ENCODE results near the gene DDX60. TPM values are rescaled to one million over a fixed set of nuclear protein-coding genes. Genes with fewer than 3 reads are reported as not detected.
A peak's percentile ranks its signal among the peaks of the same experiment; 100 is the strongest.
"Not testable (repeated sequence)": the region's sequence is repeated elsewhere in the genome, so short reads cannot be mapped to it uniquely, and the experiment has no call there.

Gene DDX60
- total RNA-seq, 2 donors from 2014 or later = 22.6 to 67.2 TPM

GRCh38 chr4:168334053-168334452, 15.5 kb upstream of the DDX60 start:
- intact Hi-C loops (cut with DNase I) = no loop called here
- Histone ChIP-seq H3K9me3 (no peaks in the 10 kb centered on the region), H3K27ac (no peak overlapping the region), H3K4me3 (no peak overlapping the region), H3K27me3 (no peaks in the 10 kb centered on the region), H3K4me1 (no peaks in the 10 kb centered on the region), H3K36me3 (no peaks in the 10 kb centered on the region), H3K9ac (ENCODE audit: low read depth in 2 of 2, low read length in 2 of 2) (no peak overlapping the region)
- DNase-seq = no peak
- no peak for TF ChIP-seq CTCF (IDR thresholded peaks at IDR 0.05)

GRCh38 chr4:168330575-168330974, 12.0 kb upstream of the DDX60 start:
- H3K9ac ChIP-seq (ENCODE audit: low read depth in 2 of 2, low read length in 2 of 2); H3K4me1 ChIP-seq; DNase-seq; H3K4me3 ChIP-seq; H3K27ac ChIP-seq; H3K9me3 ChIP-seq; H3K36me3 ChIP-seq; H3K27me3 ChIP-seq; intact Hi-C loops (cut with DNase I): not testable (repeated sequence)

GRCh38 chr4:168325591-168325990, 7.0 kb upstream of the DDX60 start:
- Histone ChIP-seq H3K4me3 (no peak overlapping the region), H3K4me1 (no peaks in the 10 kb centered on the region), H3K27me3 (no peaks in the 10 kb centered on the region), H3K9ac (ENCODE audit: low read depth in 2 of 2, low read length in 2 of 2) (no peak overlapping the region), H3K9me3 (no peaks in the 10 kb centered on the region), H3K36me3 (no peaks in the 10 kb centered on the region), H3K27ac (no peak overlapping the region)
- DNase-seq = no peak
- intact Hi-C loops (cut with DNase I) = loop anchor here (10.0 kb wide), 1 partner anchor 149 kb away; no protein-coding TSS in a partner anchor
- TF ChIP-seq CTCF (IDR thresholded peaks at IDR 0.05) = no peak

- H3K9ac ChIP-seq (ENCODE audit: low read depth in 2 of 2, low read length in 2 of 2) = no peak overlapping the region
- no peak for DNase-seq
- no peaks in the 10 kb centered on the region for H3K36me3 ChIP-seq
- no peak overlapping the region for H3K27ac ChIP-seq
- H3K4me1 ChIP-seq = no peaks in the 10 kb centered on the region
- intact Hi-C loops (cut with DNase I) = loop anchor here (10.0 kb wide), 1 partner anchor 154 kb away; no protein-coding TSS in a partner anchor
- no peaks in the 10 kb centered on the region for H3K9me3 ChIP-seq
- H3K27me3 ChIP-seq = no peaks in the 10 kb centered on the region
- H3K4me3 ChIP-seq = no peak overlapping the region
- TF ChIP-seq CTCF (IDR thresholded peaks at IDR 0.05) = no peak
These were observed 2.5 kb upstream of the DDX60 start for GRCh38 chr4:168321006-168321405.

- Histone ChIP-seq H3K9me3 (no peaks in the 10 kb centered on the region), H3K9ac (ENCODE audit: low read depth in 2 of 2, low read length in 2 of 2) (no peak overlapping the region), H3K27ac (no peak overlapping the region), H3K36me3 (no peaks in the 10 kb centered on the region), H3K4me3 (no peak overlapping the region), H3K27me3 (no peaks in the 10 kb centered on the region), H3K4me1 (no peaks in the 10 kb centered on the region)
- TF ChIP-seq CTCF (IDR thresholded peaks at IDR 0.05) = no peak
- intact Hi-C loops (cut with DNase I) = loop anchor here (10.0 kb wide), 1 partner anchor 155 kb away; no protein-coding TSS in a partner anchor
- DNase-seq = no peak
These were observed 1.0 kb upstream of the DDX60 start for GRCh38 chr4:168319486-168320019.

GRCh38 chr4:168317621-168318020, 931 bp downstream of the DDX60 start:
- H3K27ac ChIP-seq = peak overlapping the region; percentile 94
- H3K9me3 ChIP-seq = no peaks in the 10 kb centered on the region
- H3K27me3 ChIP-seq = no peaks in the 10 kb centered on the region
- no peaks in the 10 kb centered on the region for H3K36me3 ChIP-seq
- H3K4me1 ChIP-seq = peaks cover 5% of the 10 kb centered on the region
- peak overlapping the region; percentile 79 to 94 for H3K9ac ChIP-seq (ENCODE audit: low read depth in 2 of 2, low read length in 2 of 2)
- DNase-seq = no peak
- H3K4me3 ChIP-seq = peak overlapping the region; percentile 69
- intact Hi-C loops (cut with DNase I) = no loop called here
- TF ChIP-seq CTCF (IDR thresholded peaks at IDR 0.05) = no peak

All from colonic mucosa (tissue), 4 donors.